ENCODE measurements around the gene FAM221B.

- TF ChIP-seq CTCF (IDR thresholded peaks at IDR 0.05 in 4 of 5, conservative IDR thresholded peaks at IDR 0.05 in 1 of 5) (no peak), POLR2A (IDR thresholded peaks at IDR 0.05) (no peak)
These were observed 8.1 kb upstream of the FAM221B start for GRCh38 chr9:35836595-35836994.
